MM.1S (cell line): ENCODE data around the gene UTF1.

Source experiments
- EZH2 ChIP-seq: fragments of 300-600 bp; sonication (generic); optimal IDR thresholded peaks from 2 replicates; pipeline ENCODE3; 2017; ENCODE audit warnings: low read depth, mild to moderate bottlenecking, antibody characterized with exemption, low read length, mixed read lengths
- EZH2phosphoT487 ChIP-seq: fragments of 300-600 bp; sonication (generic); IDR thresholded peaks from 2 replicates; pipeline ENCODE4 v1.6.1; 2018; ENCODE audit warnings: antibody characterized with exemption, low read length
- TF ChIP-seq, protein P1 (sequence below): fragments of 300-600 bp; sonication (generic); IDR thresholded peaks from 2 replicates; pipeline ENCODE4 v1.5.1; 2016; ENCODE audit warnings: antibody characterized with exemption, low read length, mixed read lengths

DNA sequence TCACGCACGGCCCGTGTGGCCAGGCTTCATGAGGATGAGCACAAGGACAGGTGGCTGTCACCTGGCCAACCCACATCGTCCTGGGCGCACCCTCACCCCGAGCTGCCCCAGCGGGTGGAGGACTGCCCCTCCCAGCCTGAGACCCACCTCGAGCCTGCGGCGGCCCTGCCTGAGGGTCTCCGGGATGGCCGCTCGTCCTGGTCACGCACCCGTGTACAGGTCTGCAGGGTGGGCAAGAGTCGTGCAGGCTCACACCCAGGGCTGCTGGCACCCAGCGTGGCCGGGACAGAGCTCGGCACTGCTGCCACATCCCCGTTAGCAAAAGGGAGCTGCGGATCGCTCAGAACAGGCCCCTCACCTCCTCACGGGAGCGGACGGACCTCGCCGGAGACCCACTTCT is 14.4 kb upstream of the UTF1 start:
- TF ChIP-seq, protein P1, sequence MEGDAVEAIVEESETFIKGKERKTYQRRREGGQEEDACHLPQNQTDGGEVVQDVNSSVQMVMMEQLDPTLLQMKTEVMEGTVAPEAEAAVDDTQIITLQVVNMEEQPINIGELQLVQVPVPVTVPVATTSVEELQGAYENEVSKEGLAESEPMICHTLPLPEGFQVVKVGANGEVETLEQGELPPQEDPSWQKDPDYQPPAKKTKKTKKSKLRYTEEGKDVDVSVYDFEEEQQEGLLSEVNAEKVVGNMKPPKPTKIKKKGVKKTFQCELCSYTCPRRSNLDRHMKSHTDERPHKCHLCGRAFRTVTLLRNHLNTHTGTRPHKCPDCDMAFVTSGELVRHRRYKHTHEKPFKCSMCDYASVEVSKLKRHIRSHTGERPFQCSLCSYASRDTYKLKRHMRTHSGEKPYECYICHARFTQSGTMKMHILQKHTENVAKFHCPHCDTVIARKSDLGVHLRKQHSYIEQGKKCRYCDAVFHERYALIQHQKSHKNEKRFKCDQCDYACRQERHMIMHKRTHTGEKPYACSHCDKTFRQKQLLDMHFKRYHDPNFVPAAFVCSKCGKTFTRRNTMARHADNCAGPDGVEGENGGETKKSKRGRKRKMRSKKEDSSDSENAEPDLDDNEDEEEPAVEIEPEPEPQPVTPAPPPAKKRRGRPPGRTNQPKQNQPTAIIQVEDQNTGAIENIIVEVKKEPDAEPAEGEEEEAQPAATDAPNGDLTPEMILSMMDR, result no peak
- TF ChIP-seq EZH2phosphoT487 (no peak), EZH2 (no peak)
